ENCODE measurements around the gene TTC33.

Gene TTC33

DNA sequence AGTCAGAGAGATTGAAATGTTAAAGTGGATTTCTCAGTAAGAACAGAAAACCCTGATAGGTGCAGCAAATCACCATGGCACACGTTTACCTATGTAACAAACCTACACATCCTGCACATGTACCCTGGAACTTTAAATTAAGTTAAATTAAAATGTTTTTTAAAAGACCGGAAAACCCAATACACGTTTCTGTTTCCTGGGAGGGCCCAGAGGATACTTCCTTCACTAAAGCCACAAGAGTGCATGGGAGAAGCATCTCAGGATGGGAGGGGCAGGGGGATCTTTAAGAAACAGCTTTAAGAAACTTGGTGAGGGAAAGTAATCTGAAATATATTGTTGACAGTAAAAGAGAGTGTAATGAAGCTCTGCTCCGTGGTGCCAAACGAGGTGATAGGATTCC is 240.8 kb downstream of the TTC33 start:
- no peak overlapping the region for H3K4me3 ChIP-seq
- H3K36me3 ChIP-seq, result no peaks in the 10 kb centered on the region
- H3K27ac ChIP-seq, result no peak overlapping the region
- no peaks in the 10 kb centered on the region for H3K4me1 ChIP-seq
- H3K9me3 ChIP-seq, result no peaks in the 10 kb centered on the region
- H3K27me3 ChIP-seq, result no peaks in the 10 kb centered on the region
- intact Hi-C loops (cut with DNase I; ENCODE audit: low total_unique reads), result loop anchor here (5.0 kb wide), 1 partner anchor 1733 kb away; no protein-coding TSS in a partner anchor
- no peak for DNase-seq
- TF ChIP-seq, protein P1, sequence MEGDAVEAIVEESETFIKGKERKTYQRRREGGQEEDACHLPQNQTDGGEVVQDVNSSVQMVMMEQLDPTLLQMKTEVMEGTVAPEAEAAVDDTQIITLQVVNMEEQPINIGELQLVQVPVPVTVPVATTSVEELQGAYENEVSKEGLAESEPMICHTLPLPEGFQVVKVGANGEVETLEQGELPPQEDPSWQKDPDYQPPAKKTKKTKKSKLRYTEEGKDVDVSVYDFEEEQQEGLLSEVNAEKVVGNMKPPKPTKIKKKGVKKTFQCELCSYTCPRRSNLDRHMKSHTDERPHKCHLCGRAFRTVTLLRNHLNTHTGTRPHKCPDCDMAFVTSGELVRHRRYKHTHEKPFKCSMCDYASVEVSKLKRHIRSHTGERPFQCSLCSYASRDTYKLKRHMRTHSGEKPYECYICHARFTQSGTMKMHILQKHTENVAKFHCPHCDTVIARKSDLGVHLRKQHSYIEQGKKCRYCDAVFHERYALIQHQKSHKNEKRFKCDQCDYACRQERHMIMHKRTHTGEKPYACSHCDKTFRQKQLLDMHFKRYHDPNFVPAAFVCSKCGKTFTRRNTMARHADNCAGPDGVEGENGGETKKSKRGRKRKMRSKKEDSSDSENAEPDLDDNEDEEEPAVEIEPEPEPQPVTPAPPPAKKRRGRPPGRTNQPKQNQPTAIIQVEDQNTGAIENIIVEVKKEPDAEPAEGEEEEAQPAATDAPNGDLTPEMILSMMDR (IDR thresholded peaks at IDR 0.05), result no peak

DNA sequence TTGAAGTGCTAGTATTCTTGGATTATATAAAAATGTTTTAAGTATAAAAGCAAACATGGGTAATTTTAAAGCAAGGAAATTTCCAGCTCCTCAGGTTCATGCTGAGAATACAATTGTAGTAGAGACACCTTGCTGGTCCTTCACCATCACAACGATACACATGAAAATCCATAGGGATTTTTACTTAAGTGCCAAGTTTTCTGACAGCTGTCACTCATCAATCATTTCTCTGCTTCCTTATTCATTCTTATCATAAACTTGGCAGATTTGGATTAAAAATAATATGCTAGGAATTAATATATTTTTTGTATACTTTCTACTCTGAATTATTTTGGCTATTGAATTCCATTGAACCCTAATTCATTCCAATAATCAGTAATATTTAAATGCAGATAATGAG is 244.0 kb downstream of the TTC33 start:
- intact Hi-C loops (cut with DNase I; ENCODE audit: low total_unique reads), result loop anchor here (5.0 kb wide), 1 partner anchor 1730 kb away; no protein-coding TSS in a partner anchor
- TF ChIP-seq, protein P1 (IDR thresholded peaks at IDR 0.05), result no peak
- no peaks in the 10 kb centered on the region for H3K27me3 ChIP-seq

DNA sequence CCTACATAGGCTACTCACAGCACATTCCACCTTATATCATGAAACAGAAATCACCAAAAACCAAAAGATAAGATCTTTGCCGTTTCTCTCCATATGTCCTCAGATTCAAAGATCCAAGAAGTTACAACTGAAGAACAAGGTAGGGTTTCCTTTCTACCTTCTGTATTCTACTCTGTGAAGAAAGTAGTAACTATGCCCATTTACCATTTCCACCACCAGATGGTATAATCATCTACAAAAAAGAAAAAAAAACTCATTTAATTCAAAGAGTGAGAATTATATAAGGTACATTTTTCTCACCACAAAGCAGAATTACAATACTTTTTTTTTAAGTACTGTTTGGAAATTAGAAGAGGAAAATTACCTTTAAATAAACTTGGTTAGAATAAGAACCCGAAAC is 248.7 kb downstream of the TTC33 start:
- DNase-seq, result no peak
- Histone ChIP-seq H3K27ac (no peak overlapping the region), H3K4me3 (no peak overlapping the region), H3K4me1 (no peaks in the 10 kb centered on the region), H3K9me3 (no peaks in the 10 kb centered on the region), H3K36me3 (no peaks in the 10 kb centered on the region), H3K27me3 (no peaks in the 10 kb centered on the region)
- intact Hi-C loops (cut with DNase I; ENCODE audit: low total_unique reads), result no loop called here
- TF ChIP-seq, protein P1 (IDR thresholded peaks at IDR 0.05), result no peak

More for the DNA sequence above, 244.0 kb downstream of the TTC33 start:
- H3K36me3 ChIP-seq, result no peaks in the 10 kb centered on the region
- DNase-seq, result no peak
- no peaks in the 10 kb centered on the region for H3K9me3 ChIP-seq
- no peak overlapping the region for H3K4me3 ChIP-seq
- H3K27ac ChIP-seq, result no peak overlapping the region
- no peaks in the 10 kb centered on the region for H3K4me1 ChIP-seq

DNA sequence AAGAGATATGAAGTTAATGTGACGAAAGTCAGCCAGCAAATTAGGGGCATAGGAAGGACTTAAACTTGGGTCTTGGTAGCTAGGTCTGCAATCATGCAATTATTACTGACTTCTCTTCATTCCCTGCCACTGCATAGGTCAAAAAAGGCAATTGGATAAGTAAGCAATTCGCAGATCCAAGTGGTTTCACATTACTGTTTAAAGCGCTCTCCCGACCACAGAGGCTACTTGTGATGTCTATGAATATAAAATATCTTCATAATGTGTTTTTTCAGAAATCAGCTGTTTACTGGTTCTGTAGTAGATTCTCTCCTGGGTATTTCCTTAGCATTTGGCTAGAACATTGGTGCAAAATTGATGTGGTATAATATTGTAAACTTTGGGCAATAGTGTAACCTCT is 250.7 kb downstream of the TTC33 start:
- no peaks in the 10 kb centered on the region for H3K4me1 ChIP-seq
- intact Hi-C loops (cut with DNase I; ENCODE audit: low total_unique reads), result no loop called here
- H3K4me3 ChIP-seq, result no peak overlapping the region
- TF ChIP-seq, protein P1 (IDR thresholded peaks at IDR 0.05), result no peak
- no peaks in the 10 kb centered on the region for H3K27me3 ChIP-seq
- H3K9me3 ChIP-seq, result no peaks in the 10 kb centered on the region
- DNase-seq, result no peak
- no peak overlapping the region for H3K27ac ChIP-seq
- H3K36me3 ChIP-seq, result no peaks in the 10 kb centered on the region

DNA sequence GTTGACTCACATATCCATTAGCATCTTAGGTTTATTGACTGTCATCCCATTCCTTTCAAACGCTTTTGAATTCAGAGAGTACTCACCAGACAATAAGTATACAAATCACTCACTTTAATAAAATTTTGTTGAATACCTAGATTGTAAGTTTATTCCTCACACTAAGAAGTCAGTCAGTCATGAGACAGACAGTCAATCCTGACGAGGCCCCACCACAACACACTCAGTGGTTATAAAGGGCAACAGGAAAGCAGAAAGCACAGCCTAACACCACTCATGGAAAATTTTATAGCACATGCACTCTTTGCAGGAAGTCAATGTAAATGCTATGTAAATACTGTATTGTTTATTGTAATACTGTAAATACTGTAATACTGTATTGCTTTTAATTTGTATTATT is 252.3 kb downstream of the TTC33 start:
- intact Hi-C loops (cut with DNase I; ENCODE audit: low total_unique reads), result no loop called here
- Histone ChIP-seq H3K4me3 (no peak overlapping the region), H3K4me1 (no peaks in the 10 kb centered on the region), H3K27me3 (no peaks in the 10 kb centered on the region), H3K27ac (no peak overlapping the region), H3K36me3 (no peaks in the 10 kb centered on the region), H3K9me3 (no peaks in the 10 kb centered on the region)
- TF ChIP-seq, protein P1 (IDR thresholded peaks at IDR 0.05), result no peak
- no peak for DNase-seq

DNA sequence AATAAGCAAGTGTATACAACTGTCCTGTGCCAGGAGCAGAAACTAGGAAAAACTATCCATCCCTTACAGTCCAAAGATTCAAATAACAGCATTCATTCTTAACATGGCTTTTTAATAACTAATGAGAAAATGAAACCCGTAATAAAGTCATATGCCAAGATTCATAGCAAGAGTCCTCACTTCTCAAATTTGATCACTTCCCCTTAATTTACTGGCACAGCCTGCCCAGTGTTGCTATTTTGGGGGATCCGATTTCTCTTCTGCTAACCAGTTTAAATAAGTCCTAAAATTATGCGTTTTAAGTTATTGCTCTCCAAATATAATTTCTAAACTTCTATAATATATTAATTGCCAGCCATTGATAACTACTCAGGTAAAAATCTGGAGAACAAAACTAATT is 253.0 kb downstream of the TTC33 start:
- H3K27ac ChIP-seq, result no peak overlapping the region
- no peak overlapping the region for H3K4me3 ChIP-seq
- intact Hi-C loops (cut with DNase I; ENCODE audit: low total_unique reads), result no loop called here
- TF ChIP-seq, protein P1 (IDR thresholded peaks at IDR 0.05), result no peak
- no peaks in the 10 kb centered on the region for H3K27me3 ChIP-seq
- H3K9me3 ChIP-seq, result no peaks in the 10 kb centered on the region
- DNase-seq, result no peak
- H3K4me1 ChIP-seq, result no peaks in the 10 kb centered on the region
- no peaks in the 10 kb centered on the region for H3K36me3 ChIP-seq

Measured in tibial artery (tissue), 4 donors.